ENCODE data around the gene IL11.

Gene IL11

DNA sequence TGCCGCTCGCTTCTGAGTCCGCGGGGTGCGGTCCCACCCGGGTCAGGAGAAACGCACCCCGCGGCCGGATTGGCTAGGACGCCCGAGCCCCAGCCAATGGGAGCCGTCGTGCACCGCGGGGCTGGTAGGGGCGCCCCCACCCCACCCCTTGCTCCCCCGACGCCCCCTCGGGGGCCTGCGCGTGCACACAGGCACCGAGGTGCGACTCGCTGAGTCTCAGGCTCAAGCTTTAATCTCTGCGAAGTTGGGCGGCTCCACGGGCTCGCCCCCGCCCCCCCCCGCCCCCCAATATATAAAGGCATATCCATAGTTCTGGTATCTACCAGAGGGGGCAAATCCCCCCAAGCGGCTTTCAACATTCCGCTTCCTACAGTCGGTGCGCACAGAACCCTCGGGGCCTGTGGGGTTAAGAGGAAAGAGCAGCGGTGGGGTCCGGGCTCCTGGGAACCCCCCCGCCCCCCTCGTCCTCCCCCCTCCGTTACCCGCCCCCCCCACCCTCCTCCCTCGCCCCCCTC lies 15.5 kb downstream of the IL11 start, which contains the start of gene COX6B2:
COX6B2 (minus strand) TSS at position 22 of the 515 bp plus-strand sequence. CDS start 198 bp downstream, outside the sequence.
- peaks cover 42% of the 10 kb centered on the region for H3K27me3 ChIP-seq
- TF ChIP-seq, protein P1, sequence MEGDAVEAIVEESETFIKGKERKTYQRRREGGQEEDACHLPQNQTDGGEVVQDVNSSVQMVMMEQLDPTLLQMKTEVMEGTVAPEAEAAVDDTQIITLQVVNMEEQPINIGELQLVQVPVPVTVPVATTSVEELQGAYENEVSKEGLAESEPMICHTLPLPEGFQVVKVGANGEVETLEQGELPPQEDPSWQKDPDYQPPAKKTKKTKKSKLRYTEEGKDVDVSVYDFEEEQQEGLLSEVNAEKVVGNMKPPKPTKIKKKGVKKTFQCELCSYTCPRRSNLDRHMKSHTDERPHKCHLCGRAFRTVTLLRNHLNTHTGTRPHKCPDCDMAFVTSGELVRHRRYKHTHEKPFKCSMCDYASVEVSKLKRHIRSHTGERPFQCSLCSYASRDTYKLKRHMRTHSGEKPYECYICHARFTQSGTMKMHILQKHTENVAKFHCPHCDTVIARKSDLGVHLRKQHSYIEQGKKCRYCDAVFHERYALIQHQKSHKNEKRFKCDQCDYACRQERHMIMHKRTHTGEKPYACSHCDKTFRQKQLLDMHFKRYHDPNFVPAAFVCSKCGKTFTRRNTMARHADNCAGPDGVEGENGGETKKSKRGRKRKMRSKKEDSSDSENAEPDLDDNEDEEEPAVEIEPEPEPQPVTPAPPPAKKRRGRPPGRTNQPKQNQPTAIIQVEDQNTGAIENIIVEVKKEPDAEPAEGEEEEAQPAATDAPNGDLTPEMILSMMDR (IDR thresholded peaks at IDR 0.05; ENCODE audit: low read depth, low read length), result no peak
- H3K9me3 ChIP-seq, result no peaks in the 10 kb centered on the region
- no peak for DNase-seq
- no peaks in the 10 kb centered on the region for H3K36me3 ChIP-seq
- H3K4me1 ChIP-seq, result no peaks in the 10 kb centered on the region; the same call in 1 of the 2 replicates
- peak within 1 kb of the TSS; percentile 39 for H3K4me3 ChIP-seq (ENCODE audit: low read depth, low read length)

DNA sequence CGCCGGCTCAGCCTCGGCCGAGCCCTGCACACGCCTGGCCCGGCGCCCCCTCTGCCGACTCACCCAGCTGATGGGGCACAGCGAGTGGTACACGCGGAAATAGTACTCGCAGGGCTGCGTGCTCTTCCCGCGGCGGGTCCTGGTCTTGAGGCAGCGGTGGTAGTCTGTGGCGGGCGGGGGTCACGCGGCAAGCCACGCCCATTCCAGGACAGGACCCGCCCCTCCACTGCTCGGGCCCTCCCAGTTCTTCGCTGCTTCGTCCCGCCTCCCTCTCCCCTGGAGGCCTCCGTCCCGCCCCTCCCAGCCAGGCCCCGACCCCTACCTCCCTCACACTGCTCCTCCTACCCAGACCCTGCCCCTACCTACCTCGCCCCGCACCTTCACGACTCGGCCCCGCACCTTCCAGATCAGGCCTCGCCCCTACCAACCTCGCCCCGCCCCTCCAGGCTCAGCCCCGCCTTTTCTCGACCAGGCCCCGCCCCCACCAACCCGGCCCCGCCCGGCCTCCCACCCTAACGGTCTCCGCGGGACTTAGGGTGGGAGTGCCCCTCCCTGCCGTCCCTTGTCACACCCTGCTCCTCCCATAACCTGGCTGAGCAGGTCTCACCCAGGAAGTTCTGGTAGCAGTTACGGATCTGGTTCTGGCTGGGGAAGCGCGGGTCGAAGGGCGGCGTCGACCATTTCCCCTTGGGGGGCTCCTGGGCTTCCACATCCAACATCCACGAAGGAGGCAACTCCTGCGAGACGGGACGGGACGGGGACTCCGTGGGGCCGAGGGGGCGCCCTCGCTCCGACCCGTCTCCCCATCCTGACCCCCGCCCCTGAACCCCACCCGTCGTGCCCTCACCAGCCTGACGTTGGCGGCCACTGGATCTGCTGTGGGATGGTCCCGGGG lies 16.2 kb downstream of the IL11 start:
- Histone ChIP-seq H3K27me3 (peaks cover 42% of the 10 kb centered on the region), H3K4me3 (ENCODE audit: low read depth, low read length) (peak overlapping the region; percentile 39), H3K9me3 (no peaks in the 10 kb centered on the region)

DNA sequence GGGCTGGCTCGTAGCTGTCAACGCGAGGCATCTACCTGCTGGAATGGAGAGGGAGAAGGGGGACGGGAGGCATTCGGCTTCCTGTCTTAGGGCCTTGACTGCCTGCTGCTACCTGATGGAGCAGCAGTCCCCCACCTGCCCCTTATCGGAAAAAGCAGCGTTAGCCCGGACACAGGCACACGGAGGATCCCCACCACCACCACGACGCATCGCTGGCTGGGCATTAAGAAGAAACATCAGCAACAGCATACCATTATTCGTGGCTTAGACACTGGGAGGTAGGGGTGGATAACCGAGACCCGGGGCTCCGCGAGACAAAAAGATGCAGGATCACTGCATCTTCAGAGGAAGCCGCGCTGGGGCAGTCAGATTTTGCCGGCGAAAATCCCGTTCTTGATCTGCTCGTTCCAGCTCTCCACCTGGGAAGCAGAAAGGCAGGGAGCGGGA lies 16.9 kb downstream of the IL11 start:
- H3K27me3 ChIP-seq, result peaks cover 42% of the 10 kb centered on the region
- no peak for DNase-seq

More for the DNA sequence above, 16.2 kb downstream of the IL11 start:
- Histone ChIP-seq H3K36me3 (no peaks in the 10 kb centered on the region), H3K4me1 (no peaks in the 10 kb centered on the region; the same call in 1 of the 2 replicates)
- DNase-seq, result peak; percentile 82
- TF ChIP-seq, protein P1 (IDR thresholded peaks at IDR 0.05; ENCODE audit: low read depth, low read length), result no peak

DNA sequence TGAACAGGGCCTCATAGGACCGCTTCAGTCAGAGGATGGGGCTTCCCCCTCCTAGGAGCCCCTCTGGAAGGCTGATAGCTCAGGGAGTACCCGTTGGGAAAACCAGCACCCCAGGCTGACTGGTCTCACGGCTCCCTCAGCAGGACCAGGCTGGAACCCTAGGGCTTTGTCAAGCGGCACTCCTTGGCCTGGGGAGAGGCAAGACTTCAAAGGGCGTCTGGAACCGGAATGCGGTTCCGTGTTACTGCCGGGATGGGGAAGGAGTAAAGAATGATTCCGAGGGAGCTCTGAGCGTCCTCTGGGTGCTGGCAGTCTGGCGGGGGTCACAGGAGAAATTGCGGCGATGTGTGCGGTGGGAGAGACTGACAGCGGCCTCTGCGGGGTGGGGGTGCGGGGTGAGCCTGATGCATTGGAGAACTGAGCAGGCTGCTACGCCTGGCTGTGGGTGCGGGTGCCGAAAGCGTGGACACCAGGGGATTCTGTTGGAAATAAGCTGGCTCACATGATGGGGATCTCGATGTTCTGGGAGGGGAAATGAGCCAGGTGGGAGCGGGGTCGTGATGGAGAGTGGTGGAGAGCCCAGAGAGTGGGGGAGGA lies 17.6 kb downstream of the IL11 start:
- H3K4me1 ChIP-seq, result no peaks in the 10 kb centered on the region
- no peaks in the 10 kb centered on the region for H3K9me3 ChIP-seq
- peaks cover 42% of the 10 kb centered on the region for H3K27me3 ChIP-seq
- DNase-seq, result no peak
- no peak overlapping the region for H3K4me3 ChIP-seq (ENCODE audit: low read depth, low read length)
- no peaks in the 10 kb centered on the region for H3K36me3 ChIP-seq
- TF ChIP-seq, protein P1 (IDR thresholded peaks at IDR 0.05; ENCODE audit: low read depth, low read length), result no peak

More for the DNA sequence above, 16.9 kb downstream of the IL11 start:
- H3K9me3 ChIP-seq, result no peaks in the 10 kb centered on the region
- TF ChIP-seq, protein P1 (IDR thresholded peaks at IDR 0.05; ENCODE audit: low read depth, low read length), result no peak
- peak overlapping the region; percentile 39 for H3K4me3 ChIP-seq (ENCODE audit: low read depth, low read length)
- H3K36me3 ChIP-seq, result no peaks in the 10 kb centered on the region
- no peaks in the 10 kb centered on the region for H3K4me1 ChIP-seq

DNA sequence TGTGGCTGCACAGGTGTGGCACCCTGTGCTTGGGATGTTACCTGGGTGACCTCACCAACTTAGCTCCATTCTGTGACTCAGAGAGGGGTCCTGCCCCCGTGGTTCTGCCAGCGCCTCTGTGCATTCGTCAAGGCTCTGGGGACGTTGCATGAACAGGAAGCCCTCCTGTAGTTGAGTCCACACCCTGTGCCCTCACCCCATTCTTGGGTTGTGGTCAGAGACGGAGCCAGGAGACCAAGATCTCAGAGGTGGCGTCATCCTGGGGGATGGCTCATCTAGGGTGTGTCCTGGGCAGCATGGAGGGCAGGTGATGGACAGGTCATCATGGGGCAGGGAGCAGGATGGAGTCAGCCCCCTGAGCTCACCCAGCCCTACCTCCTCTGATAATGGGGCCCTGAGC lies 18.2 kb downstream of the IL11 start:
- no peaks in the 10 kb centered on the region for H3K9me3 ChIP-seq
- H3K27me3 ChIP-seq, result peaks cover 42% of the 10 kb centered on the region
- no peak overlapping the region for H3K4me3 ChIP-seq (ENCODE audit: low read depth, low read length)
- no peaks in the 10 kb centered on the region for H3K4me1 ChIP-seq
- no peak for DNase-seq
- TF ChIP-seq, protein P1 (IDR thresholded peaks at IDR 0.05; ENCODE audit: low read depth, low read length), result no peak
- H3K36me3 ChIP-seq, result no peaks in the 10 kb centered on the region
